ENCODE measurements around the gene PVALEF. TPM values are rescaled to one million over a fixed set of nuclear protein-coding genes. Genes with fewer than 3 reads are reported as not detected.

PVALEF gene
- total and polyA plus RNA-seq, 2 experiments from 2014 or later = not detected

- no peak for TF ChIP-seq EZH2 (IDR thresholded peaks at IDR 0.05; ENCODE audit: insufficient read depth, poor library complexity, severe bottlenecking)
- no peak for TF ChIP-seq EZH2phosphoT487 (IDR thresholded peaks at IDR 0.05; ENCODE audit: insufficient read depth, low read depth)
Measured at GRCh38 chr17:81154961-81155360, 10.3 kb upstream of the PVALEF start.

GRCh38 chr17:81156866-81157805 lies 8.2 kb upstream of the PVALEF start:
- no peak overlapping the region for H3K4me3 ChIP-seq
- no peaks in the 10 kb centered on the region for H3K36me3 ChIP-seq (ENCODE audit: low read depth)
- no peak overlapping the region for H3K4me2 ChIP-seq (ENCODE audit: unreplicated experiment)
- H3F3A ChIP-seq (ENCODE audit: insufficient read depth) = 0 out of 2 replicates have a peak, but pooled peaks cover 9% of the 10 kb centered on the region
- in situ Hi-C loops (cut with MboI) = no loop called here
- no peaks in the 10 kb centered on the region for H3K9me3 ChIP-seq (ENCODE audit: low read depth)
- H3K9me2 ChIP-seq (ENCODE audit: insufficient read depth) = no peaks in the 10 kb centered on the region
- no peak for TF ChIP-seq EZH2phosphoT487 (IDR thresholded peaks at IDR 0.05; ENCODE audit: insufficient read depth, low read depth)
- TF ChIP-seq EZH2 (IDR thresholded peaks at IDR 0.05; ENCODE audit: insufficient read depth, poor library complexity, severe bottlenecking) = no peak
- no peaks in the 10 kb centered on the region for H3K4me1 ChIP-seq (ENCODE audit: insufficient read depth)
- no peaks in the 10 kb centered on the region for H4K20me1 ChIP-seq (ENCODE audit: insufficient read depth)
- no peak overlapping the region for H2AFZ ChIP-seq
- no peaks in the 10 kb centered on the region for H3K27me3 ChIP-seq (replicated peaks; ENCODE audit: insufficient read depth)
- no peak for DNase-seq
- 85 to 90% methylated on average over 36 to 38 of the region's 38 CpGs for WGBS, 2 experiments (ENCODE audit: low coverage in 1 of 2, low lambda C conversion rate in 2 of 2, missing lambda C conversion rate in 2 of 2)
- H3K27ac ChIP-seq = no peak overlapping the region
- H3K9ac ChIP-seq = no peak overlapping the region
- H3K79me2 ChIP-seq (ENCODE audit: insufficient read depth) = no peaks in the 10 kb centered on the region

More at GRCh38 chr17:81154961-81155360, 10.3 kb upstream of the PVALEF start:
- H4K20me1 ChIP-seq (ENCODE audit: insufficient read depth) = no peaks in the 10 kb centered on the region
- H3K9ac ChIP-seq = no peak overlapping the region
- H3K4me3 ChIP-seq = no peak overlapping the region
- H3K27me3 ChIP-seq (replicated peaks; ENCODE audit: insufficient read depth) = no peaks in the 10 kb centered on the region; the same call in 1 of the 2 replicates
- H2AFZ ChIP-seq = no peak overlapping the region
- no peaks in the 10 kb centered on the region for H3K9me3 ChIP-seq (ENCODE audit: low read depth)
- H3K79me2 ChIP-seq (ENCODE audit: insufficient read depth) = no peaks in the 10 kb centered on the region
- H3F3A ChIP-seq (ENCODE audit: insufficient read depth) = 0 out of 2 replicates have a peak, but pooled peaks cover 9% of the 10 kb centered on the region
- H3K4me2 ChIP-seq (ENCODE audit: unreplicated experiment) = no peak overlapping the region
- no peaks in the 10 kb centered on the region for H3K9me2 ChIP-seq (ENCODE audit: insufficient read depth)
- WGBS, 2 experiments (ENCODE audit: low coverage in 1 of 2, low lambda C conversion rate in 2 of 2, missing lambda C conversion rate in 2 of 2) = 91 to 93% methylated on average over 18 of the region's 18 CpGs
- H3K36me3 ChIP-seq (ENCODE audit: low read depth) = no peaks in the 10 kb centered on the region
- DNase-seq = no peak
- H3K27ac ChIP-seq = no peak overlapping the region
- H3K4me1 ChIP-seq (ENCODE audit: insufficient read depth) = no peaks in the 10 kb centered on the region
- in situ Hi-C loops (cut with MboI) = no loop called here

- Histone ChIP-seq H3K4me2 (ENCODE audit: unreplicated experiment) (no peak overlapping the region), H2AFZ (no peak overlapping the region), H3K4me1 (ENCODE audit: insufficient read depth) (no peaks in the 10 kb centered on the region), H3K27ac (no peak overlapping the region), H3K9ac (no peak overlapping the region), H3K36me3 (ENCODE audit: low read depth) (no peaks in the 10 kb centered on the region), H3K27me3 (replicated peaks; ENCODE audit: insufficient read depth) (no peaks in the 10 kb centered on the region), H3K9me2 (ENCODE audit: insufficient read depth) (no peaks in the 10 kb centered on the region), H3K9me3 (ENCODE audit: low read depth) (no peaks in the 10 kb centered on the region), H3K4me3 (no peak overlapping the region), H4K20me1 (ENCODE audit: insufficient read depth) (no peaks in the 10 kb centered on the region), H3F3A (ENCODE audit: insufficient read depth) (0 out of 2 replicates have a peak, but pooled peaks cover 5% of the 10 kb centered on the region), H3K79me2 (ENCODE audit: insufficient read depth) (no peaks in the 10 kb centered on the region)
- in situ Hi-C loops (cut with MboI) = no loop called here
- 87% methylated on average over 39 of the region's 39 CpGs for WGBS, 2 experiments (ENCODE audit: low coverage in 1 of 2, low lambda C conversion rate in 2 of 2, missing lambda C conversion rate in 2 of 2)
- TF ChIP-seq EZH2phosphoT487 (IDR thresholded peaks at IDR 0.05; ENCODE audit: insufficient read depth, low read depth) = no peak
- no peak for TF ChIP-seq EZH2 (IDR thresholded peaks at IDR 0.05; ENCODE audit: insufficient read depth, poor library complexity, severe bottlenecking)
- DNase-seq = no peak
Measured at GRCh38 chr17:81157848-81158687, 7.2 kb upstream of the PVALEF start.

Data from GM23248 (cell line).